ENCODE data around the gene PPP6R1. TPM values are rescaled to one million over a fixed set of nuclear protein-coding genes. Genes with fewer than 3 reads are reported as not detected.

Gene PPP6R1
- total and polyA plus RNA-seq, 2 of the 13 experiments (the other 11 are each of a cell fraction or from before 2014, with no cell fraction given): 25.8 to 54.0 TPM

DNA sequence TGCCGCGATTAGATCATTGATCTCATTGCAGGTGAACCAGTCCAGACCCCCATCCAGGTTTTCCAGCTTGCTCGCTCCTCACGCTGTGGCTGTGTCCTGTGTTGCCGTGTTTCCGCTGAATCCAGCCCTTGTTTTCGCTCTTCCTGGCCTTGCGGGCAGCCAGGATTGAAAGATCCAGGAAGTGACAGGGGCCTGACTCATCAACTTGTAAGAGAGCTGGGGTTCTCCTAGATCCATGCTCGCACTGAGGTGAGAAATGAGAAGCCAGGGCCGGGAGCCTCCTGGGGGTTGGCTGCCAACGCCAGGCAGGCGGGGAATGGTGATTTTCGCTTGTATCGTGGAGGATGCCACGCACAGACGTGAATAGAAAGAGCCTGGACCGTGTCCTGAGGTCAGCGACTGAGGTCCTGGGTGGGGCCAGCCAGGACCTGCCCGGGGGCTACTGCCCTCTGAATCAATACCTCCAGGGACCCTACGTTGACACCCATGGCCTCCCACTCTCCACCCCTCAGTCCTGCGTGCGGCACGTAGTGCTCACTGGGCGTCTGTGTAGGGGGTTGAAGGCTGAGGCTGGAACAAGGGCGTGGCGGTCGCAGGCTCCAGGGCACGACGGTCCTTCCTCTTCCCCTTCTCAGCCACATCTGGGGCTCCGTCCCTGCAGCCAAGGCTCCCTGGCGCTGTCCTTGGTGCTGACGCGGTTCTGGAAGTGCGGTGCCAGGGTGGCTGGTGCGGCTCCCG lies 42.2 kb downstream of the PPP6R1 start (continued):
- TF ChIP-seq, protein P1, sequence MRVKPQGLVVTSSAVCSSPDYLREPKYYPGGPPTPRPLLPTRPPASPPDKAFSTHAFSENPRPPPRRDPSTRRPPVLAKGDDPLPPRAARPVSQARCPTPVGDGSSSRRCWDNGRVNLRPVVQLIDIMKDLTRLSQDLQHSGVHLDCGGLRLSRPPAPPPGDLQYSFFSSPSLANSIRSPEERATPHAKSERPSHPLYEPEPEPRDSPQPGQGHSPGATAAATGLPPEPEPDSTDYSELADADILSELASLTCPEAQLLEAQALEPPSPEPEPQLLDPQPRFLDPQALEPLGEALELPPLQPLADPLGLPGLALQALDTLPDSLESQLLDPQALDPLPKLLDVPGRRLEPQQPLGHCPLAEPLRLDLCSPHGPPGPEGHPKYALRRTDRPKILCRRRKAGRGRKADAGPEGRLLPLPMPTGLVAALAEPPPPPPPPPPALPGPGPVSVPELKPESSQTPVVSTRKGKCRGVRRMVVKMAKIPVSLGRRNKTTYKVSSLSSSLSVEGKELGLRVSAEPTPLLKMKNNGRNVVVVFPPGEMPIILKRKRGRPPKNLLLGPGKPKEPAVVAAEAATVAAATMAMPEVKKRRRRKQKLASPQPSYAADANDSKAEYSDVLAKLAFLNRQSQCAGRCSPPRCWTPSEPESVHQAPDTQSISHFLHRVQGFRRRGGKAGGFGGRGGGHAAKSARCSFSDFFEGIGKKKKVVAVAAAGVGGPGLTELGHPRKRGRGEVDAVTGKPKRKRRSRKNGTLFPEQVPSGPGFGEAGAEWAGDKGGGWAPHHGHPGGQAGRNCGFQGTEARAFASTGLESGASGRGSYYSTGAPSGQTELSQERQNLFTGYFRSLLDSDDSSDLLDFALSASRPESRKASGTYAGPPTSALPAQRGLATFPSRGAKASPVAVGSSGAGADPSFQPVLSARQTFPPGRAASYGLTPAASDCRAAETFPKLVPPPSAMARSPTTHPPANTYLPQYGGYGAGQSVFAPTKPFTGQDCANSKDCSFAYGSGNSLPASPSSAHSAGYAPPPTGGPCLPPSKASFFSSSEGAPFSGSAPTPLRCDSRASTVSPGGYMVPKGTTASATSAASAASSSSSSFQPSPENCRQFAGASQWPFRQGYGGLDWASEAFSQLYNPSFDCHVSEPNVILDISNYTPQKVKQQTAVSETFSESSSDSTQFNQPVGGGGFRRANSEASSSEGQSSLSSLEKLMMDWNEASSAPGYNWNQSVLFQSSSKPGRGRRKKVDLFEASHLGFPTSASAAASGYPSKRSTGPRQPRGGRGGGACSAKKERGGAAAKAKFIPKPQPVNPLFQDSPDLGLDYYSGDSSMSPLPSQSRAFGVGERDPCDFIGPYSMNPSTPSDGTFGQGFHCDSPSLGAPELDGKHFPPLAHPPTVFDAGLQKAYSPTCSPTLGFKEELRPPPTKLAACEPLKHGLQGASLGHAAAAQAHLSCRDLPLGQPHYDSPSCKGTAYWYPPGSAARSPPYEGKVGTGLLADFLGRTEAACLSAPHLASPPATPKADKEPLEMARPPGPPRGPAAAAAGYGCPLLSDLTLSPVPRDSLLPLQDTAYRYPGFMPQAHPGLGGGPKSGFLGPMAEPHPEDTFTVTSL (CRISPR knock-in tag; IDR thresholded peaks at IDR 0.05; ENCODE audit: borderline replicate concordance): 0 out of 2 replicates have a peak, but pooled peaks have one; percentile 47
- TF ChIP-seq SOX13 (IDR thresholded peaks at IDR 0.05) (no peak), SOX13 (CRISPR knock-in tag; conservative IDR thresholded peaks at IDR 0.05 in 1 of 2, IDR thresholded peaks at IDR 0.05 in 1 of 2) (peak; percentile 64 to 79; a peak in 3 of 4 replicates), ZZZ3 (CRISPR knock-in tag; IDR thresholded peaks at IDR 0.05; ENCODE audit: borderline replicate concordance) (no peak; the same call in 1 of the 2 replicates), ZNF496 (CRISPR knock-in tag; IDR thresholded peaks at IDR 0.05; ENCODE audit: insufficient replicate concordance) (no peak), SOX6 (IDR thresholded peaks at IDR 0.05) (no peak), SOX6 (CRISPR knock-in tag; IDR thresholded peaks at IDR 0.05) (peak; percentile 88), ARNT2 (CRISPR knock-in tag; IDR thresholded peaks at IDR 0.05; ENCODE audit: low read depth) (peak; percentile 96), RARA (CRISPR knock-in tag; IDR thresholded peaks at IDR 0.05) (peak; percentile 79), ZFP1 (CRISPR knock-in tag; IDR thresholded peaks at IDR 0.05) (peak; percentile 62), ZNF839 (CRISPR knock-in tag; IDR thresholded peaks at IDR 0.05; ENCODE audit: borderline replicate concordance) (peak; percentile 53; the same call in 1 of the 2 replicates), PAWR (CRISPR knock-in tag; IDR thresholded peaks at IDR 0.05; ENCODE audit: borderline replicate concordance) (peak; percentile 87; the same call in 1 of the 2 replicates), ZNF331 (CRISPR knock-in tag; IDR thresholded peaks at IDR 0.05) (peak; percentile 97), CHD4 (IDR thresholded peaks at IDR 0.05; ENCODE audit: borderline replicate concordance, low read length) (no peak), AGO2 (optimal IDR thresholded peaks at IDR 0.05; ENCODE audit: low read depth, low read length) (peak; percentile 39), DMAP1 (CRISPR knock-in tag; IDR thresholded peaks at IDR 0.05) (peak; percentile 85)
- TF ChIP-seq, protein P2, sequence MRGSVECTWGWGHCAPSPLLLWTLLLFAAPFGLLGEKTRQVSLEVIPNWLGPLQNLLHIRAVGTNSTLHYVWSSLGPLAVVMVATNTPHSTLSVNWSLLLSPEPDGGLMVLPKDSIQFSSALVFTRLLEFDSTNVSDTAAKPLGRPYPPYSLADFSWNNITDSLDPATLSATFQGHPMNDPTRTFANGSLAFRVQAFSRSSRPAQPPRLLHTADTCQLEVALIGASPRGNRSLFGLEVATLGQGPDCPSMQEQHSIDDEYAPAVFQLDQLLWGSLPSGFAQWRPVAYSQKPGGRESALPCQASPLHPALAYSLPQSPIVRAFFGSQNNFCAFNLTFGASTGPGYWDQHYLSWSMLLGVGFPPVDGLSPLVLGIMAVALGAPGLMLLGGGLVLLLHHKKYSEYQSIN (CRISPR knock-in tag; IDR thresholded peaks at IDR 0.05; ENCODE audit: borderline replicate concordance): no peak
- TF ChIP-seq, protein P3, sequence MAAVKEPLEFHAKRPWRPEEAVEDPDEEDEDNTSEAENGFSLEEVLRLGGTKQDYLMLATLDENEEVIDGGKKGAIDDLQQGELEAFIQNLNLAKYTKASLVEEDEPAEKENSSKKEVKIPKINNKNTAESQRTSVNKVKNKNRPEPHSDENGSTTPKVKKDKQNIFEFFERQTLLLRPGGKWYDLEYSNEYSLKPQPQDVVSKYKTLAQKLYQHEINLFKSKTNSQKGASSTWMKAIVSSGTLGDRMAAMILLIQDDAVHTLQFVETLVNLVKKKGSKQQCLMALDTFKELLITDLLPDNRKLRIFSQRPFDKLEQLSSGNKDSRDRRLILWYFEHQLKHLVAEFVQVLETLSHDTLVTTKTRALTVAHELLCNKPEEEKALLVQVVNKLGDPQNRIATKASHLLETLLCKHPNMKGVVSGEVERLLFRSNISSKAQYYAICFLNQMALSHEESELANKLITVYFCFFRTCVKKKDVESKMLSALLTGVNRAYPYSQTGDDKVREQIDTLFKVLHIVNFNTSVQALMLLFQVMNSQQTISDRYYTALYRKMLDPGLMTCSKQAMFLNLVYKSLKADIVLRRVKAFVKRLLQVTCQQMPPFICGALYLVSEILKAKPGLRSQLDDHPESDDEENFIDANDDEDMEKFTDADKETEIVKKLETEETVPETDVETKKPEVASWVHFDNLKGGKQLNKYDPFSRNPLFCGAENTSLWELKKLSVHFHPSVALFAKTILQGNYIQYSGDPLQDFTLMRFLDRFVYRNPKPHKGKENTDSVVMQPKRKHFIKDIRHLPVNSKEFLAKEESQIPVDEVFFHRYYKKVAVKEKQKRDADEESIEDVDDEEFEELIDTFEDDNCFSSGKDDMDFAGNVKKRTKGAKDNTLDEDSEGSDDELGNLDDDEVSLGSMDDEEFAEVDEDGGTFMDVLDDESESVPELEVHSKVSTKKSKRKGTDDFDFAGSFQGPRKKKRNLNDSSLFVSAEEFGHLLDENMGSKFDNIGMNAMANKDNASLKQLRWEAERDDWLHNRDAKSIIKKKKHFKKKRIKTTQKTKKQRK (IDR thresholded peaks at IDR 0.05; ENCODE audit: low read length): no peak
- TF ChIP-seq, protein P4, sequence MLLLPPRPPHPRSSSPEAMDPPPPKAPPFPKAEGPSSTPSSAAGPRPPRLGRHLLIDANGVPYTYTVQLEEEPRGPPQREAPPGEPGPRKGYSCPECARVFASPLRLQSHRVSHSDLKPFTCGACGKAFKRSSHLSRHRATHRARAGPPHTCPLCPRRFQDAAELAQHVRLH (CRISPR knock-in tag; IDR thresholded peaks at IDR 0.05; ENCODE audit: borderline replicate concordance, low read depth): peak; percentile 85
